Activated CD8-positive, alpha-beta memory T cell treated with anti-CD3 and anti-CD28 coated beads, Interleukin-2, amount 50 U/mL, for 48 hours (primary cell): ENCODE results near the gene CCDC9B.

Experiments
- DNase-seq: peaks from one replicate; pipeline ENCODE4 v3.0.0-alpha.2; 2020

CCDC9B gene

DNA sequence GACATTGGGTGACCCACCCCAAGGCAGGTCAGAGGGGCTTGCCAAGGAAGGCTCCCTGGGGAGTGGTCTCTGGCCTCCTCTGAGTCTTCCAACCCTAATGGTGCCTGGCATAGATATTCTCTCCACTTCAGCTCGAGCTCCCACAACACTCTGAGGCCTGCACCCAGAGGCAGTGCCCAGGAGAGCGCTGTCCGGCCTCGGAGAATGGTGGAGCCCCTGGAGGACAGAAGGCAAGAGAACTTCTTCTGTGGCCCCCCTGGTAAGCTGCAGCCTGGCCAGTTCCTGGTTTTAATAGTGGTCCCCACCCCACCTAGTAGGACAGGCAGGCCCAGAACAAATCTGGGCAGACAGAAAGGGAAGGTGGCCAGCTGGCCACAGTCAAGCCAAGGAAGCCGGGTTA is 24.3 kb upstream of the CCDC9B start:
- DNase-seq: no peak

DNA sequence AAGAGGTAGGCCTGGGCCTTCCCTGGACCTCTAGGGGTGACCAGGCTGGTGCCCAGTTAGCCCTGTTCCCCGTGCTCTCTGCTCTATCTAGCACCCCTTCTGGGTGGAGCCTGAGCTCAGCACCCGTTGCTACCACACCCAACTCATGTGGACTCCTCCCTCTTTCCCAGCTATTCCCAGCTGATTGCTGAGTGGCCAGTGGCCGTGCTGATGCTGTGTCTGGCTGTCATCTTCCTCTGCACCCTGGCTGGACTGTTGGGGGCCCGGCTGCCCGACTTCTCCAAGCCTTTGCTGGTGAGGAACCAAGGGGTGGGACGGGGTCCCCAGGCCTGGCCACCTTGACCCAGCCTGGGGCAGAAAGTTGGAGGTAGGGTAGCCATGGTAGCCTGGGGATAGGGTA is 23.5 kb upstream of the CCDC9B start:
- DNase-seq: no peak

DNA sequence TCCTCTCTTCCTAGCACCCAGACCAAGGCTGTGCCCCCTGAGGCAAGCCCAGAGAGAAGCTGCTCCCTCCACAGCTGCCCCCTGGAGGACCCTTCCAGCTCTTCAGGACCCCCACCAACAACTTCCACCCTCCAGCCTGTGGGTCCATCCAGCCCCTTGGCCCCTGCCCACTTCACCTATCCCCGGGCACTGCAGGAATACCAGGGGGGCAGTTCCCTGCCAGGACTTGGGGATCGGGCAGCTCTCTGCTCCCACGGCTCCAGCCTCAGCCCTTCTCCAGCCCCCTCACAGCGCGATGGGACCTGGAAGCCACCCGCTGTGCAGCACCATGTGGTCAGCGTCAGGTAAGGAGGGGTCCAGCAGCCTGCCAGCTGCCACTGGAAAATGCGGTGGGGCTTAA is 22.9 kb upstream of the CCDC9B start:
- no peak for DNase-seq

DNA sequence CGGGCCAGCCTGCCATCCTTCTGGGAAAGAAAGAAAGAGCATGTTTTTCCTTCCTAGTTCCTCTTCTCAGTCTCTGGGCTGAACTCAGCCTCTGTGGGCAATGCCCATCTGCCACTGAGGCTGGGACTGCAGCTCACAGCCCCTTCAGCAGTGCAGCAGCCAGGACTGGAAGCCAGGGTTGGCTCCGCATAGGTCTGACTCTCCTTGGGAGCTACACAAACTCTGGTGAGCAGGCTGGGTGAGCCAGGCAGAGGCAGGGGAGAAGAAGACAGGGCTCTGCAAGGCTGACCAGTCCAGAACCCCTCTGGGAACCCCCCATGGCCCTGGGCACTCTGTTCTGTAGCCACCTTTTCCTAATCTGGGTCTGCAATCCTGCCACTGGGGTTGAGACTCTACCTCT is 20.9 kb upstream of the CCDC9B start:
- no peak for DNase-seq

DNA sequence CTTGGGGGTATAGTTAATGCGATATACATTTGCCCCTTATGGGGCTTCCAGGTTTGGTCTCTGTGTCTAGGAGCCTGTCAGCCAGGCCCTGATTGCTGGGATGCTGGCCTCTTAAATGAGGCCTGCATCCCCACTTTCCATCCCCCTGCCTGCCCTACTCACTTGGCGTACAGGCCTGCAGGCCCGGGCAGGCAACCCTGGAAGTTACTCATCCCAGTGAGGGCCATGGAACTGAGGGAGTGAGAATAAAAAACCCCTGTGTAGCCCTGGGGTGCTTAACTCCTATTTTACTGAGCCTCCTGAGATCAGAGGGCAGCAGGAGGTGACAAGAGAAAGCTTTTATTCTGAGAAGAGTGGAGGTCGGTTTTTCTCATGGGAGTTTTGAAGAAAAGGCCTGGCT is 19.3 kb upstream of the CCDC9B start:
- no peak for DNase-seq

DNA sequence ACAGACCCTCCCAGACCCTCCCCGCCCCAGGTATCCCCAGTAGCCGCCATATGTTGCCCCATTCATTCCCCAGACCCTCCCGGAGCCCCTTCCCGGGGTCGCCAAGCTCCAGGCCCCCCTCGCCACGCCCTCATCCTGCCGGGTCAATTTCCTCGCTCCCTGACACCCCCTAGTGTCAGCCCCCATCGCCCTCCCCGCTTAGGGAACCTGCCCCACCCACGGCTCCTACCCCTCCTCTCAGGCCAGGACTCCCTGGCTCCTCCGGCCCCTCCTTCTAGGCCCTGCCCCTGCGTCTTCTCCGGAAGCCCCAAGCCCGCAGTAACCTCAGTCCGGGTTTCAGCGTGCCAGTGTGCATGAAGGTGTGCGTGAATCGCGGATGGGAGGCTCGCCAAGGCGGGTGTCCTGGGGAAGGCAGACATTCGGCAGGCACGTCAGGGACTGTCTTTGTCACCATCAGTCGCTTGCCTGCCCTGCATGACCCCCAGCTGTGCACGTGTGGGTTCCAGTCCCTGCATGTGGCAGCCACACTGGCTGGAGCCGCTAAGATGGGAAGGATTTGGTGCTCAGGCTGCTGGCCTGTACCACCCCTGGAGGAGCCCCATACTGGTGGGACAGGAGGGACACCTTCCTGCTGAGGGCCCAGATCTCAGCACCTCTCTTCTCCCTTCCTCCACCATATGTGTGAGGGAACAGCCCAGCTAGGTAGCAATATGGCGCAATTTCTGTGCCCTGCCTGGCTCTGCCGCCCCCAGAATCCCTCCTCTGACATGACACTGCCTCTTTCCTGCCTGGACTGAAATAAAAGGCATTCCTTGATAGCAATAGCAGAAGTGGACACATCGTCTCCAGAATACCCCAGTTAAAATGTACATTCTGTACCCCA is 18.0 kb upstream of the CCDC9B start:
- no peak for DNase-seq

DNA sequence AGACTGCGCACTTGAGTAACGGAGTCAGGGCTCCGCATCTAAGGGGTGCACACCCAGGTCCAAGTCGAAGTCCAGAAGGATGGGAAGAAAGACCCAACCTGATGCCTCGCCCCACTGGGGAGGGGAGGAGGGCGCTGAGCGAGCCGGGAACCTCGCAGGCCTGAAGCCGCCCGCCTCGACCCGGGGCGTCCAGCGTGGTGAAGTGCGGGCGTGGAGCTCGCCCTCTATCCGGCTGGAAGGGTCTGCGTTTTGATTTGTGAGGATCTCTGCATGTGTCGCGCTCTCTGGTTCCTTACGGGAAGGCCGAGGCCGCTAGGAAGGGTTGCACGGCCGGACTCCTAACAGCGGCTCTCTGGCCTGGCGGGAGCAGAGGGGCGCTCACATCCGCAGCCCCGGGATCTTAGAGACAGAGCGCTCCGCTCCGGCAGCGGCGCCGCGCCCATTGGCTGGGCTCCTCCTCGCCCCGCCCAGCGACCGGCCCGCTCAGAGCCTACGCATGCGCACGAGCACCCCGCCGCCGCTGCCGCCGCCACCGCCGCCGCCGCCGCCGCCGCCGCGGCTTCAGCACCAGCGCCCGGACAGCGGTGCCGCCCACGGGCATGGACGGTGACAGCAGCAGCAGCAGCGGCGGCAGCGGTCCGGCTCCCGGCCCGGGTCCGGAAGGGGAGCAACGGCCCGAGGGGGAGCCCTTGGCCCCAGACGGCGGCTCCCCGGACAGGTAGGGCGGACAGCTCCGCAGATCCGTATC is 17.2 kb upstream of the CCDC9B start, which contains the start of gene DISP2:
DISP2 (plus strand) TSS at position 497 of the 748 bp plus-strand sequence; CDS start at position 600, 103 bp downstream.
- peak; percentile 96 for DNase-seq

DNA sequence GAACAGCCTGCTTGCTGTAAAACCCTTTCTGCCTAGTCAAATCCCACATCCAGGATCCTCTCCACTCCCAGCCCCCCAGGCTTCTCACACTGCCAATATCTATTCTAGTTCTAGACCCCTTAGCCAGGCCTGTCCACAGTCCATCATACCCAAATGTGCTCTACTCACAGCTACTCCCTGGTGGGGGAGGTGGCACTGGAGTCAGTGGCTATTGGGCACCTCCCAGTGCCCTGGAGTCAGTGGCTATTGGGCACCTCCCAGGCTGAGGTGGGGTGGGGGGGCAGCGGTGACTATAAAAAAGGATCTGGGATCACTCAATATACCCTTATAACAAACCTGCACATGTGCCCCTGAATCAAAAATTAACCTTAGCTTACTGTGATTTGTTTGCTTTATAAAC is 16.5 kb upstream of the CCDC9B start:
- DNase-seq: no peak

DNA sequence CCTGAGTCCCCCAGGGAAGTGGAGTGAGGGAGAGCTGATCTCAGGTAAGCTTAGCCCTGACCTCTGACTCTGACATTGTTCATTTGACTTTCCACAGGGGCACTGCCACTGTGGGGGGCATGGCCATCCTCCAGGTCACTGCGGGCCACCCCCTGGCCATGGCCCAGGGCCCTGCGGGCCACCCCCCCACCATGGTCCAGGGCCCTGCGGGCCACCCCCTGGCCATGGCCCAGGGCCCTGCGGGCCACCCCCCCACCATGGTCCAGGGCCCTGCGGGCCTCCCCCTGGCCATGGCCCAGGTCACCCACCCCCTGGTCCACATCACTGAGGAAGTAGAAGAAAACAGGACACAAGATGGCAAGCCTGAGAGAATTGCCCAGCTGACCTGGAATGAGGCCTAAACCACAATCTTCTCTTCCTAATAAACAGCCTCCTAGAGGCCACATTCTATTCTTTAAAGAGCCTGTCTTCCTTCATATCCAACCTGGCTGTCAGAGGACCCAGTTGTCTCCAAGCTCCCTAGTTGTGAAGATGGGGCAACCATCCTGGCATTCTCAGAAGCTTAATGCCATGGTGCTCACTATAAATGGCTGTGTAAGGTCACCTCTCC is 15.3 kb upstream of the CCDC9B start:
- no peak for DNase-seq

DNA sequence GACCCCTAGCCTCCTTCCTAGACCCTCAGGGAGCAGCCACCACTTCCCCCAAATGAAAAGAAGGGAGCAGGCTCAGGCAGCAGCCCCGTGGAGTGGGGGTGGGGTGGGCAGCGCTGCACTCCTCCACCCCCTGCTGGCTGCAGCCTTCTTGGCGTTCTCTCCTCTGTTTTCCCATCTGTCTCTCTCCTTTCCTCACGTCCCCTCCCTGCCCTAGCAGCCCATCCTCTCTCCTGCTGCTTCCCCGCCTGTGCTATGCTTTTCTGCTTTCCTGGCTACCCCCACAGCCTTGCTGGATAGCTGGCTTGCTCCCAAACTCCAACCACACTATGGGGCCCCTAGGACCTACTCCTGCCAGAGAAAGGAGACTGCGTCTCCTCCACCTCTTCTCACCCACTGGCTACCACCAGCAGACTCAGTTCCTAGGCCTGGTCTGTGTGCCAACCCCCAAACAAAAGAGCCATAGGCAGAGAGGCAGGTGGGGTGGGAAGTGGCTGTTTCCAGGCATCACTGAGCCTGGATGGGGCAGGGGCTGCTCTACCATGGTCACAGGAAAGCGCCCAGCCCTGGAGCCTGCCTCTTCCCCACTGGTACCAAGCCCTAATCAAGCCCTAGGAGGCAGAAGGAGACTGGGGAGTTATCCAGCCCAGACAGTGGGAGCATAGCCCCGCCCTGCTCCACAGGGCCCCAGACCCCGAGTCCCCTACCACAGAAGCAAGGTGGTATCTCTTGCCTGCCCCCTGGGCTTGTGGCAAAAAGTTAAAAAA is 13.9 kb upstream of the CCDC9B start:
- DNase-seq: no peak

DNA sequence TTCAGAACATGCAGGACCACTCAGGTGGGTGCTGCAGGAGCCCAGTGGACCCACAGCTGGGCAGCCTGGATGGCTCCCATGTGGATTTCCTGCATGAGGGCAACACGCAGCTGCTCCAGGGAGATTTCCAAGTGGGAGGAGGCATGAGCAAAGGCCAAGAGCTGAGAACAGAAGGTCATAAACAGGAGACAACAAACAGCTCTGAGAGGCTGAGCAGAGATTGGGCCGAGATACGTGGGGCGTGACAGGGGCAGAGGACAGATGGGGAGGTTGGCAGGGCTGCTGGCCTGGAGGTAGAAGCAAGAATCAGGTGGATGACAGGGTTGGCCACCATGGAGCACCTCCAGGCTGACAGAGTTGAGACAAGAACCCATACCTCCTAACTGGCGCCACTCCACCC is 13.0 kb upstream of the CCDC9B start:
- DNase-seq: no peak

DNA sequence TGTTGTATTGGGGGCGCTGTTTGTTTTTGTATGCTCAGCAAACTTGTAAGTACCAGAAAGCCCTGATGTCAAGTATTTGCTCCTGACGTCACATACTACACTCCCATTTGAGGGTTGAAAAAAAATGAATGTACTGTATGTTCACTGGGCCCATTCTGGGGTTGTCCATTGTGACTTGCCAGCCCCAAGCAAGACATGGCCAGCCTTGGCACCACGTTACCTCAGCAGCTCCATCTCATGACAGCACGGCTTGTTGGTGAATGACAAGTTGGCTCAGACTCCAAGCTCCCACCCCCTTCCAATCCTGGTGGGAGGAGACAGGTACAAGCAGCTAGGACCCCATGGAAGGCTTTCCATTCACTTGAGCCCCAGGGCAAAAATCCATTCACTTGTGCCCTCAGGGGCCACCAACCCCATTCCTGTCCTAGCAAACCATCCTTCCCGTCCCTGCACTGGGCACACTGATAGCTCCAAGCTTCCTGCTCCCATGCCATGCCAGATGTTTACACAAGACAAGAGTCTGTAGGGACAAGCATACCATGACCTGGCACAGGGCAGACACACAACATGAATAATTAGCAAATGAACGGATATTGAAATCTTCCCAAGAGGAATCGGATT is 11.7 kb upstream of the CCDC9B start:
- DNase-seq: no peak

DNA sequence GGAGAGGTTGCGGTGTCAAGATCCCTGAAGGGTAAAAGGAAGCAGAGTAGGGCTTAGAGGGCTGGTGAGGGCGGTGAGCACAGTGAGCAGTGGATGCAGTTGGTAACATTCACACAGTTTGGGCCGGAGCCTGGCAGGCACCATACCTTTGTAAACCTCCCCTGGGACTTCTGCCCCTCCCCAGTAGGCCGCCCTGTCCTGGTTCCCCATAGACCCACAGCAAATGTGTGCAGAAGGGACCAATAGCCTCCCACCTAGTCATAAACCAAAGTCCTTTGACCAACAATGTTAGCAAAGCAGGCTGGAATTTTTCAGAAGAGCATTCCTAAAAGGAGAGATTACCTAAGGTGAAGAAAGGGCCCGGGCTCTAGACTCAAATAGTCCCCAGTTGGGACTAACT is 8.4 kb upstream of the CCDC9B start:
- DNase-seq: no peak

DNA sequence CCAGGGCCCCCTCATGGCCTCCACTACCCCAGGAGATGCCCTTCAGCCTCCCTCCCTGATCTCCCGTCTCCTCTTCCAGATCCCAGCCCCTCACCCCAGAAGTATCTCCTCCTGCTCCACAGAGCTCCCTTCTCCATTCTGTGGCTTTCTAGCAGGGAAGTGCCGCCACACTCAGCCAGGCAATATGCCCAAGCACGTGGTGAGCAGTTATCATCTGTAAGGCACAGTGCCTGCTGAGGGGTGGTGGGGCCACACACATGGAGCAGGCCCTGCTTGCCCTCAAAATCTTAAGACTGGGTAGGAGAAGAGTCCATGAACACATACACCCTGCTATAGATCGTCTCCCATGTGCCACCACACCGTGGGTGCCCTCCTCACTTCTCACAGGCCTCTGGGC is 7.7 kb upstream of the CCDC9B start:
- no peak for DNase-seq

DNA sequence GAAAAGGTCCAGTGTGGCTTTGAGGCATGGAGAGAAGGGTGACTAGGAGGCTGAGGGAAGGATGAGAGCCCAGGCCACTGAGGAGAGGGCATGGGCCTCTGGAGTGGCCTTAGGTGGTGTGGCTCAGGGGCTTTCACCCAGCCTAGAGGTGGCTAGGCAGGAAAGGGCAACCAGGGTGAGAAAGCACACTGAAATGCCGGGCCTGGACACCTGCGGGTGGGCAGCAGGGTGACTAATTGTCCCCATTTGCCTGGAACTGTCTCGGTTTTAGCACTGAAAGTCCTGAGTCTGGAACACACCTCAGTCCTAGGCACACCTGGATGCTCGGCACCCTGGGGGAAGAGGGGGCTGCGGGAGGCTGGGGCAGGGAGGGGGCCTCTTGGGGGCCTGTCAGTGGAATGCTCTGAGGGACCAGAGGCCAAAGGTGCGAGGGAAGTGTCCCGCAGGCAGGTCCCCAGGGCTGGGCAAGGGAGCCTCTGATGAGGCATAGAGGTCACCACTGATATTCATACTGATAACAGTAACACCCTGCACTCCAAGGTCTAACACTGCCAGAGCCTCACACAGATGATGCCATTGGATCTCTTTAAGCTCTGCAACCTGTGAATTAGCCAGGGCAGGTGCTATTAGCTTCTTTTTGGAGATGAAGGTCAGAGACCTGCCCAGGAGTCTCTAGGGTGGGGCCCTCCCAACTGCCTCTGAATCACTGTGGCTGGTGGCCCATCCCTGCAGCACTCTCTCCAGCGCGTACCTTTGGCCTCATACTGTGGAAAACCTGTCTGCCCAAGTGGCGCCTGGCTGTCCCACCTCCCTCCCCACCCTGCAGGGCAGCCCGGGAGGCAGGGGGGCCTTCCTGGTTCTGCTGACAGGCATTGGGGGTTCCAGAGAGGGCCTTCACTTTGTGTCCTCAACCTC is 7.1 kb upstream of the CCDC9B start:
- DNase-seq: no peak

DNA sequence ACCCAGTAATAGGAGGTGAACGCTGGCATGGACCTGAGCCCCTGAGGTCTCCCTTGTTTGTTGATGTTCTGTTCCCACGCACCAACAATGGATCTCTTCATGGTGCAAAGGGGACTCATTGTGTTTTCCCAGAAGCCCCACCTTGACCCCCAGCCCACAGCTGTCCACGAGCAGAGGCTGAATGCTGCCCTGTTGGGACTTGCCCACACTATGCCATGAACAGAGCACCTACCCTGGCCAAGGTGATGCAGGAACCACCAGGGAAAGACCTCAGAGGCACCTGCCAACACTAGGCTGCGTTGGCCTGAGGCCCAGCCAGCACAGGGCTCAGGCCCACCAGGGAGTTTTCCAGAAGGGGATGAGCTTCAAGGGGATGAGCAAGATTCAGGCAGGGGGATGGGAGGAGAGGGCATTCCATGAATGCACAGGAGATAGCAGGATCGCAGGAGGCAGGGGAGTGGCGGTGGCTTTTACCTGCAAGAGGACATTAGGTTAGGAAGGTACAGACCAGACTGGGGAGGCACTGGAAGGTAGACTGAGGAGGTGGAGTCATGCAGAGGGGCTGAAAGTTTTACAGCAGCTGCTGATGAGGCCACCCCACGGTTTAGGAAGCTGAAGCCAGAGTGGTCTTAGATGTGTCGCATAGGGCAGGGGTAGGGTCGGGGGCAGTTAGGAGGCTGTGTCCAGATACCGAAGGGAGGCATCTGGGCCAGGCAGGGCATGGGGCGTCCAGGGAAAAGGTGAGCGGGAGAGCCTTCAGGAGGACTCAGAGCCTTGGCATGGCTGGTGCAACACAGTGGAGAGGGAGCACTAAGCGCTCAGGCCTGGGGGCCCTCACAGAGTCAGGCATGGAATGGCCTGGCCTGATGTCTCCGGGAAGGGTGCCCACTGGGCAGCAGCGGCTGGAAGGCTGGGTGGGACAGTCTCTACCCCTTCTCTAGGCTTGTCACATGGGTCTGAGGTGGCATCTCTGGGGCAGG is 6.1 kb upstream of the CCDC9B start:
- DNase-seq: no peak

DNA sequence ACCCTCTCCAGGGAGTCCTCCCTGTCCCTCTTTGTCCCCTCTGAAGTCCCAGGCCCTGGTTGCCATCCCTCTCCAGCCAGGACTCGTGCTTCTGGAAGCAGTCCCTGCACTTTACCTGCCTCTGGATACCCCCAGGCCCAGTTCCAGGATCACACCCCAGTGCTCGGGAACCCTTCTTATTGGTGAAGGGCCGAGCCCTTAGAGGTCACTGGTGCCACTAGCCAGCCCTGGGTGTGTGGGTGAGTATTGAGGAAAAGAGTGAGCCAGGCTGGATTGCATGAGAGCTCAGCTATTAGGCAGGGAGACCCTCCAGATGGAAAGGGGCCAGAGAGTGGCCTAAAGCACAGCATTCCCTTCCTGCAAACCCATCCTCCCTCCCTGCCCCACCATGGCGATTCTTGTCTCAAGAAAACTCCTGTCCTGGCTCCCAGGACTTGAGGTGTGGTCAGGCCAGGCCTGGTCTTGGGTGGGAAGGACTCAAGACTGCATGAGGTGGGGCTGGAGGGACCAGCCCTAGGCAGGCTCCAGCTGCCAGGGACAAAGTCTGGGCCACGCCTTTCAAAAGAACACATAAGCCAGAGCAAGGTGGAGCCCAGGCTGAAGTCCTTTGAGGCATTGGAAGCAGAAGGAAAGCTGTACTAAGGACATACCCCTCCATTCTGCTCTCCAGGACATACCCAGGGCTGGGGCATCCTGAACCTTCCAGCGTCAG is 5.3 kb upstream of the CCDC9B start:
- DNase-seq: no peak

DNA sequence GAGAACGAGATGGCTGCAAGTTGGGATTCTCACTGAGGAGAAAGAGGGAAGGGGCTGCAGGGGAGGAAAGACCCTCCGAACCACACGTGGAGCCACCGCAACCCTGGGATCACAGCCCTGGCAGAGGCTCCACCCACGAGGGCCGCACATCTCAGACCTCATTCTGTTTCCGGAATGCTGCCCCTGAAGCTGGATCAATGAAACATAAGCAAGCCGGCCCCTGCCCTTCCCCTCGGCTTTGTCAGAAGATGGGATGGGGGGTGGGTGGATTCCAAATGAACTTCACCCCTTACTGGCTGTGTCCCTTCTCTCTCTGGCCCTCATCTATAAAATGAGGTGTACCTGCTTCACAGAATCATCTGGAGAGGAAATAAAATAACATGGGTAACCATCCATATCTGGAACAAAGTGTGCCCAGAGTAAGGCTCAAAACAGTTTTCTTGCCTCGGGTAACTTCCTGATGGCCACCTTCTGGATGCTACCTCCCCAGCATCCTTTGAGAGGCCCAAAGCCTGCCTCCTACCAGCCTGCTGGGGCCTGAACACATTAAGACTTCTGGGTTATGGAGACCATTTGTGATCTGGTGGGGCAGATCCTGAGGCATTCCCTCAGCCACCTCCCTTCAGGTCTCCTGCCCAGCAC is 4.6 kb upstream of the CCDC9B start:
- DNase-seq: no peak

DNA sequence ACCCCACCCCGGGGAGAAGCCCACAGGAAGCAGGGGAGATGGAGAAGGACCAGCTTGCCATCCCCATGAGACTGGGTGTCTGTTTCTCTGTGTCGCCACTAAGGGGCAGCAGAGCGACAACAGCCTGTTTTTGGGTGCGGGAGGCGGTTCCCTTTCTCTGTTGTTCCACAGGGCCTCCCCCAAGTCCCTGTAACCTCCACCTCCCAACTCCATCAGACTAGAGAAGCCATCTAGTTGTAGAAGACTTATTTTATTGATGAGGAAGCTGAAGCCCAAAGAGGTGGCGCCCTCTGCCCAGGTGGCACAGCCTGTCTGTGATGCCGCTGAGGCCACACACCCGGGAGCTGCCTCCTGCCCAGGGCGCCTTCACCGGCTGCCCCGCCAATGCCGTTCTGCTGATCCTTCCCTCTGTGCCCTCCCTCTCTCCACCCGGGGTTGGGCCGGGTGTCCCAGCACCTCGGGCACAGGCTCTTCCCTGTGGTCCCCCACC is 3.9 kb upstream of the CCDC9B start:
- peak; percentile 84 for DNase-seq
